Esophagus (tissue), 2 donors: ENCODE results near the gene BIRC5. TPM values are rescaled to one million over a fixed set of nuclear protein-coding genes. Genes with fewer than 3 reads are reported as not detected.
"Not testable (repeated sequence)": the region's sequence is repeated elsewhere in the genome, so short reads cannot be mapped to it uniquely, and the experiment has no call there.

Experiments
- H3K27ac ChIP-seq, 2 donors: one replicate each; pipeline ENCODE4 v1.5.1; 2013; ENCODE audit warnings: low read depth in 2 of 2, mild to moderate bottlenecking in 2 of 2, inconsistent platforms in 1 of 2, low read length in 1 of 2, moderate library complexity in 1 of 2
- H3K27me3 ChIP-seq, 2 donors: one replicate each; pipeline ENCODE4 v1.6.1; 2013; ENCODE audit warnings: low read length in 2 of 2, control low read depth in 1 of 2, mild to moderate bottlenecking in 1 of 2; ENCODE audit not compliant: insufficient read depth in 2 of 2, control insufficient read depth in 1 of 2
- H3K36me3 ChIP-seq, 2 donors: one replicate each; pipeline ENCODE4 v1.6.1; 2013; ENCODE audit warnings: low read length in 1 of 2; ENCODE audit not compliant: control insufficient read depth in 2 of 2, insufficient read depth in 2 of 2
- H3K4me1 ChIP-seq, 2 donors: one replicate each; pipeline ENCODE4 v1.6.1; 2013; ENCODE audit warnings: low read length in 1 of 2; ENCODE audit not compliant: control insufficient read depth in 2 of 2, insufficient read depth in 2 of 2
- H3K4me3 ChIP-seq, 2 donors: one replicate each; pipeline ENCODE4 v1.5.1; 2013; ENCODE audit warnings: low read length in 2 of 2, mild to moderate bottlenecking in 2 of 2, low read depth in 1 of 2, moderate library complexity in 1 of 2
- H3K9me3 ChIP-seq, 2 donors: one replicate each; pipeline ENCODE4 v1.6.1; 2013; ENCODE audit warnings: mild to moderate bottlenecking in 2 of 2, low read depth in 1 of 2, low read length in 1 of 2, moderate library complexity in 1 of 2; ENCODE audit not compliant: control insufficient read depth in 2 of 2, insufficient read depth in 1 of 2
- WGBS, 2 donors: extraction: QIAGEN DNeasy Blood & Tissue Kit; methylation state at CpG; one replicate each; pipeline ENCODE4 v1.1.7; 2013; 5-methylcytosine and 5-hydroxymethylcytosine counted together
- polyA plus RNA-seq, 2 donors: library from polyadenylated mRNA; stranded (reverse); fragments of 200-250 nt; gene quantifications; one replicate each; pipeline ENCODE4 v1.2.3, GENCODE V29; 2013
- donor health status: healthy with polysubstance abuse.
- donor health status: Bipolar disorder and iron deficiency.

The BIRC5 gene
- polyA plus RNA-seq, 2 donors = 8.0 to 17.6 TPM

DNA sequence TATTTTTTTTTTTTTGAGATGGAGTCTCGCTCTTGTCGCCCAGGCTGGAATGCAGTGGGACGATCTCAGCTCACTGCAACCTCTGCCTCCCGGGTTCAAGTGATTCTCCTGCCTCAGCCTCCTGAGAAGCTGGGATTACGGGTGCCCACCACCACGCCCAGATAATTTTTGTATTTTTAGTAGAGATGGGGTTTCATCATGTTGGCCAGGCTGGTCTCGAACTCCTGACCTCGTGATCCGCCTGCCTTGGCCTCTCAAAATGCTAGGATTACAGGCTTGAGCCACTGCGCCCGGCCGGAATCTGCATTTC is 39.5 kb downstream of the BIRC5 start:
- not testable (repeated sequence) for H3K27me3 ChIP-seq, H3K9me3 ChIP-seq, H3K36me3 ChIP-seq, H3K27ac ChIP-seq
- peak overlapping the region in 1 of 2 donors; percentile 83 for H3K4me3 ChIP-seq
- 81 to 90% methylated on average over 12 of the region's 12 CpGs for WGBS, 2 donors
- H3K4me1 ChIP-seq = peaks cover 2 to 15% of the 10 kb centered on the region in 2 donors

DNA sequence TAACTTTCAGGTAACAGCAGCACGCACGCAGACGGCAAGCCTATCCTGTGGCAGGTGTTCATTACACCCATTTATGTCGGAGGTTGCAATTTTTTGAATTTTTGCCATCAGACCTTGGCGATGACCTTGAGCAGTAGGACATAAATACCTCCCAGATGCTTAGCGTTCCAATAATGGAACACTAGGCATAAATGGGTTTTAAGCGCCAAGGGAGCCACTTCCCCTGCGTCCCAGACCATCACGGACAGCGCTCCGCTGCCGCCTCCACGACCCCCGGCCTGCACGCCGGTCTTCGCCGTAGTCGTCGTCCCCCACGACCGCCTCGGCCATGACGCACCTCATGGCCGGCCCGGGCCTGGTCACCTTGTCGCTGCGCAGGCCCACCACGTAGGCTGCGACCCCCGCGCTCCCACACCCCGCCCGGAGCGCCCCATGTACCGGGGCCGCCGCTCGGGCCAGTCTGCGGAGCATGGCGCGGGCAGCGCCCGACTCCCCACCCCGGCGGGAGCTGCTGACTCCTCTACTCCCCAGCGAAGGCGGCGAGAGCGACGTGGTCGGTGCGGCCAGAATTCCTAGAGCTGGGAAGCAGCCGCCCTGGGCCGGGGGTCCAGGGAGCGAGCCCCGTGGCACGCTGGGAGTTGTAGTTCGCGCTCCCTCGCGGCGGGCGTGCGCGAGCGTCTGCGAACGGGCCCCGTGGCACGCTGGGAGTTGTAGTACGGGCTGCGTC is 40.1 kb downstream of the BIRC5 start:
- H3K4me1 ChIP-seq = peaks cover 3 to 15% of the 10 kb centered on the region in 2 donors
- H3K36me3 ChIP-seq = no peaks in the 10 kb centered on the region
- peak overlapping the region; percentile 81 to 83 for H3K4me3 ChIP-seq
- H3K27me3 ChIP-seq = no peaks in the 10 kb centered on the region
- no peaks in the 10 kb centered on the region for H3K9me3 ChIP-seq
- WGBS, 2 donors = 2% methylated on average over 73 of the region's 73 CpGs
- H3K27ac ChIP-seq = peak overlapping the region; percentile 69 to 74

DNA sequence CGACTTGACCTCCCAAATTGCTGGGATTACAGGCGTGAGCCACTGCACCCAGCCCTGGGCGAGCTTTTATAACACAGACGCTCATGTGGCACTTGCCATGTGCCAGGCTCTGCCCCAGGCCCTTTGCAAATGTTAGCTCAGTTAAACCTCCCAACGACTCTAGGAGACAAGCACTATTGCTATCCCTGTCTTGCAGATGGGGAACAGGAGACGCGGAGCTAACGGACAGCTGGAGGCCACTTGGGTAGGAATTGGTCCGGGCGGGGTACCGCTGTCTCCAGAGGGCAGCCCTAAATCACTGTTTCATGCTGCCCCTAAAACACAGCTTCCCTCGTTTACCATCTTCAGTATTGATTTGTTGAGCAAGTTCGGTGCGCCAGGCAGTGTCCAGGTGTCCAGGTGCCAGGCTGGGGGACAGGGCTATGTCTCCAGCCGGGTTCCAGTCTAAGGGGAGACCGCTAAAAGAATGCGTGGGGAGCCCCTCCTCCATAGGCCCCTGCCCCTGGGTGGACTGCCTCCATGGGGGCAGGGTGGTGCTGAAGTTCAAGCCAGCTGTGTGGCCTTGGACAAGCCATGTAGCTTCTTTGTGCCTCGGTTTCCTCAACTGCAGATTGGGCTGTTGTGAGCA is 41.1 kb downstream of the BIRC5 start:
- Histone ChIP-seq H3K27ac (no peak overlapping the region), H3K4me3 (no peak overlapping the region), H3K36me3 (no peaks in the 10 kb centered on the region), H3K4me1 (peaks cover 5 to 15% of the 10 kb centered on the region in 2 donors), H3K27me3 (no peaks in the 10 kb centered on the region), H3K9me3 (no peaks in the 10 kb centered on the region)
- WGBS, 2 donors = 88 to 89% methylated on average over 18 of the region's 18 CpGs

DNA sequence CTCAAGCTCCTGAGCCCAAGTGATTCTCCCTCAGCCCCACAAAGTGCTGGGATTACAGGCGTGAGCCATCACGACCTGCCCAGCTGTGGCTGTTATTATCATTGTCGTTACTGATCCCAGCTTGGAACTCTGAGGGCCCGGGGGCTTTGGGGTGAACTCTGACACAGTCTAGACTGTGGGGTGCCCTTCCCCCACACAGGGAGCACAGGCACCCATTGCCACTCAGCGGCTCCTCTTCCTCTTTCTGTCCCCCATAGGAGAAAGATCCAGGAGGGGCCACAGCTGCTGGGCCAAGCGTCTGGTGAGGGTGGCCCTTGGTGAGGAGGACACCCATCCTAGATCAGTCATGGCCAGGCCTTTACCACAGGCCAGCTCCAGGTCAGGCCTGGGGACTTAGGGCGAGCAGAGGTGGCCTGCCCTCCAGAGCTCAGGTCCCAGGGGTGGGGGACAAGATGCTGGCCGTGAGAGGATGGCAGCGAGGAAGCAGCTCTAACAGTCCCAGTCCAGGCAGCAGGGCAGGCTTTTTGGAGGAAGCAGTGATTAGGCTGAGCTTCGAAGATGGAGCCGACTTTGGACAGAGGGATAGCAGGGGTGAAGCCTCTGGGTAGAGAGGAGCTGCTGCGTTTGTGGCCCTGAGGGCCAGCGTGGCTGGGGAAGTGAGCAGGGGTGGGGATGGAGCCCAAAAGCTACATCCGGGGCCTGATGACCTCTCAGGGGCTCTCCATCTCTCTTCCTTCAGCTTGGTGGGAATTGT is 42.1 kb downstream of the BIRC5 start:
- no peaks in the 10 kb centered on the region for H3K36me3 ChIP-seq
- WGBS, 2 donors = 82 to 86% methylated on average over 14 of the region's 14 CpGs
- no peaks in the 10 kb centered on the region for H3K9me3 ChIP-seq
- no peak overlapping the region for H3K4me3 ChIP-seq
- H3K27ac ChIP-seq = no peak overlapping the region
- H3K4me1 ChIP-seq = peaks cover 3 to 12% of the 10 kb centered on the region in 2 donors
- H3K27me3 ChIP-seq = no peaks in the 10 kb centered on the region

DNA sequence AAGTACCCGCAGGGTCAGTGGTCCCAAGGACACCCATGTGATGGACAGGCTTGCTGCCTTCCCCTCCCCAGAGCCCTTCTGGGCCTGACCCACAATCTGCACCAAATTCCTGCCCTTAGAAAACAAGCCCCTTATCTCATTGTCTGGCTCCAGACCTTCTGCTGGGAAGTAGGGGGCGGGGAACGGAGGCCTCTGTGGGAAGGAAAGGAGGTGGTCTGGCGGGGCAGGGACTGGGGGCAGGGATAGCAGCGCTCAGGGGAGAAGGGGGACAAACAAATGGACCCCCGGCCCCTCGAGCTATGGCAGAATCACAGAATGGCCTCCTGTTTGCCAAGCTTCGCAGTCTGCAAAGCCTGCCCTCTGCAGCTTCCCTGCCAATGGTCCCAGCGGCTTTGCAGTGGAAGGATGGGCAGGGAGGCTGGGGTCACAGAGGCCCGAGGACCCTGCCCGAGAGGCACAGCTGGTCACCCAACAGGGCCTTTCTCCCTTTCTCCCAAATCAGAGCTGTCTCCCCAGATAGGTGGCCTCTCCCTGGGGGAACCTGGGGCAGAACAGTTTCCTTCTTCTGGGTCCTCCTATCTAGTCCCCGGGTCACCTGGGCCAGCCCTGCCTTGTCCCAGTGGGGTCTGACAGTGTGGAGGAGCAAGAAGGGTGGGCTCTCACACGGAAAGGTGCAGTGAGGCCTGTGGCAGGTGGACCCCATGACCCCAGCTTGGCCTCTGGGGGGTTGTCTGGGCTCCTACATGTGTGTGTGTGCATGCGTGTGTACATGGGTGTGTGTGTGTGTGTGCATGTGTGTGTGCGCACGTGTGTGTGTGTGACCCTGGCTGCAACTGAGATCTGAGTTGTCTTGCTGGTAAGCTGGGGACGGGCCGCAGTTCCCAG is 42.9 kb downstream of the BIRC5 start:
- 71 to 74% methylated on average over 18 of the region's 18 CpGs for WGBS, 2 donors
- Histone ChIP-seq H3K4me3 (no peak overlapping the region), H3K4me1 (peaks cover 3 to 5% of the 10 kb centered on the region in 2 donors), H3K27me3 (no peaks in the 10 kb centered on the region), H3K36me3 (no peaks in the 10 kb centered on the region), H3K27ac (no peak overlapping the region), H3K9me3 (no peaks in the 10 kb centered on the region)

DNA sequence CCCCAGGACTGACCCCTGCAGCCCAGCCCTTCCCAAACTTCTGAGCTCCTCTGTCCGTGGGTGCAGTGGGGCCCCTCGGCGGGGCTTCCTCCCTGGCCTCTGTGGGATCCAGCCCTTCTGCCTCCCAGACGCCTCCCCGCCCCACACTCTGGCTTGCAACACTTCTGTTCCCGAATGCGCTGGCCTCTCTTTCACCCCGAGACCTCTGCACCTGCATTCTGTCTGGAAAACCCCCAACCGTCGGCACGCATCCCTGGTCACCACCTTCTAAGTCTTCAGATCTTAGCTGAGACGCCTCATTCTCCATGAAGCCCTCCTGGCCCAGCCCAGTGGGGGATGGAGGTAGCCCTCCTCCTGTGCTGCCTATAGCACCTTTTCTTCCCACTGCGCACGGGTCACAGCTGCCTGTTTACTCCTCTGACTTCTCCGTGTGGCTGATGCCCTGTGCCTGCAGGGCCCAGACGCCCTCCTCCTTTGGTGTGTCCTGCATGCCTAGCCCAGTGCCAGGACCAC is 43.8 kb downstream of the BIRC5 start:
- whole genome bisulfite sequencing, 2 donors = 55 to 58% methylated on average over 16 of the region's 16 CpGs

DNA sequence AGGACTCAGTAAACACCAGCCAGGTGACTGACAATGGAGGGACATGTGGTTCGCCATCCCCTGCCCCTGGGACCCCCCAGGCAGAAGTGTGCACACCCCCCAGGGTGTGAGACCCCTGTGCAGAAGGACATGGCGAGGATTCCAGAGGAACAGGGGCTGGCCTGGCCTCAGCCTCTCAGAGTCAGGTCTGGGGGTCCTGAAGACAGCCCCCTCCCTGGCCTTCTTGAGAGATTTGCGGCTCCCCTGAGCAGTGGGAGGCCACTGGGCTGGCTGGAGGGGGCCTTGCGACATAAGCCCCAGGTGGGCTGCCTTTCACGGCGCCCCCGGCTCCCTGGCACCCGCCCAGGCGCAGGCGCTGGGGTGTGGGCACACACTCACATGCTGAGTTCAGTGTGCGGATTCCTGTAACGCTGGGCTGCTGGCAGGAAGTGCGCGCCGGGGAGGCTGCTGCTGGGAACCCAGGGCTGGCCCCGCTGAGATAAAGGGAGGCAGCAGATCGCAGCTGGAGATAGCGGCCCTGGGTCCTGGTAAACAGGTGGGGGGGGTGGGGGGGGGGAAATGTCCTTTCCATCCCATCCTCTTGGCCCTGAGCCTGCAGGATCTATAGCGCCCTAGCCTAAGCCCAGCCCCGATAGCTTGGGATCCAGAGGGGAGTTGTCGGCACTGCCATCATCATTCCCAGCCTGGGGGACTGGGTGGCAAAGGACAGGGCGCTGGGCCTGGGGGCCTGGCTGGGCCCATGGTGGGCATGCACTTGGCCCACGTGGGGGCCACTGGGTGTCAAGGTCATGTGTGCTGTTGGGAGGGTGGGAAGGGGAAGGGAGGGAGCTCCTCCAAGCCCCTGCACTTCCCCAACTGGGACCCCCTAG is 44.5 kb downstream of the BIRC5 start:
- H3K27me3 ChIP-seq = no peaks in the 10 kb centered on the region
- 37 to 44% methylated on average over 23 of the region's 23 CpGs for WGBS, 2 donors
- peak overlapping the region; percentile 8 to 11 for H3K27ac ChIP-seq
- H3K4me3 ChIP-seq = no peak overlapping the region
- H3K36me3 ChIP-seq = no peaks in the 10 kb centered on the region
- H3K9me3 ChIP-seq = no peaks in the 10 kb centered on the region
- peaks cover 3 to 7% of the 10 kb centered on the region in 2 donors for H3K4me1 ChIP-seq

More for the DNA sequence above, 43.8 kb downstream of the BIRC5 start:
- Histone ChIP-seq H3K36me3 (no peaks in the 10 kb centered on the region), H3K4me3 (no peak overlapping the region), H3K9me3 (no peaks in the 10 kb centered on the region), H3K4me1 (peaks cover 2 to 3% of the 10 kb centered on the region in 2 donors), H3K27ac (no peak overlapping the region), H3K27me3 (no peaks in the 10 kb centered on the region)

DNA sequence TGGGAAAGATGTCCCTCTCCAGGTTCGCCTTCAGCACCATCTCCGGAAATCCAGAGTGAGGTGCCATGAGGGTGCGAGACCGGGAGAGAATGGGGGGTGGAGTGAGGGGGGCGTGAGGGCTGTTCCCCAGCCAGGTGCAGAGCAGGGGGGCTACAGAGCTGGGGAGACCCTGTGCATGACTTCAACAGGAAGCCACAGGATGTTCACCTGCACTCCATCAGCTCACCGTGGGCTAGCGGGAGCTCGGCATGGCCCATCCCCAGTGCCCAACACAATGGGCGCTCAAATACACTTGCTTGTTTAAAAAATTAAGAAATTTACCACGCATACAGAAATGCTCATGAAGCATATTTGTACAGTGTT is 45.1 kb downstream of the BIRC5 start:
- no peaks in the 10 kb centered on the region for H3K36me3 ChIP-seq
- no peak overlapping the region for H3K4me3 ChIP-seq
- H3K27ac ChIP-seq = no peak overlapping the region
- WGBS, 2 donors = 79% methylated on average over 10 of the region's 10 CpGs
- H3K27me3 ChIP-seq = no peaks in the 10 kb centered on the region
- H3K4me1 ChIP-seq = peaks cover 3 to 4% of the 10 kb centered on the region in 2 donors
- no peaks in the 10 kb centered on the region for H3K9me3 ChIP-seq
